SU-DHL-6 (cell line): ENCODE measurements around the gene CDK13.

Source experiments
- H2AFZ ChIP-seq: fragments of 200-600 bp; sonication (generic); 2 replicates; pipeline ENCODE4 v1.6.1; 2014; ENCODE audit warnings: low read depth, mild to moderate bottlenecking, moderate library complexity, mixed read lengths, antibody characterized with exemption, low read length; ENCODE audit not compliant: severe bottlenecking
- H3F3A ChIP-seq: fragments of 200-600 bp; shearing (Covaris generic); 2 replicates; pipeline ENCODE4 v1.6.0; 2016; ENCODE audit warnings: antibody characterized with exemption, mild to moderate bottlenecking; ENCODE audit not compliant: insufficient read depth
- H3K27ac ChIP-seq: fragments of 200-600 bp; sonication (generic); 2 replicates; pipeline ENCODE4 v1.5.1; 2016; ENCODE audit warnings: low read depth, mild to moderate bottlenecking, low read length, moderate library complexity, mixed read lengths
- H3K27me3 ChIP-seq: fragments of 200-600 bp; sonication (generic), shearing (Covaris generic); 2 replicates; pipeline ENCODE4 v1.6.0; 2014; ENCODE audit warnings: mild to moderate bottlenecking, low read length
- H3K36me3 ChIP-seq: fragments of 200-600 bp; sonication (generic); 2 replicates; pipeline ENCODE4 v1.6.1; 2014; ENCODE audit warnings: mild to moderate bottlenecking, low read length, mixed read lengths
- H3K4me2 ChIP-seq: fragments of 300-600, 200-600 bp; shearing (Covaris generic), sonication (generic); 2 replicates; pipeline ENCODE4 v1.6.0; 2014; ENCODE audit warnings: low read length, low read depth, mild to moderate bottlenecking; ENCODE audit not compliant: poor library complexity, severe bottlenecking
- H3K4me3 ChIP-seq: fragments of 200-600 bp; sonication (generic); 2 replicates; pipeline ENCODE4 v1.5.1; 2014; ENCODE audit warnings: antibody characterized with exemption, low read length, mild to moderate bottlenecking, mixed read lengths; ENCODE audit not compliant: insufficient read depth, poor library complexity, severe bottlenecking
- H3K79me2 ChIP-seq: fragments of 200-600 bp; sonication (generic); 2 replicates; pipeline ENCODE4 v1.6.1; 2014; ENCODE audit warnings: mild to moderate bottlenecking, low read length, moderate library complexity; ENCODE audit not compliant: insufficient read depth
- H3K9ac ChIP-seq: fragments of 200-600 bp; sonication (generic); 2 replicates; pipeline ENCODE4 v1.7.0; 2014; ENCODE audit warnings: mild to moderate bottlenecking, low read length
- H3K9me2 ChIP-seq: fragments of 200-600 bp; sonication (generic); replicated peaks from 2 replicates; pipeline ENCODE4 v1.6.1; 2014; ENCODE audit warnings: low read length; ENCODE audit not compliant: insufficient read depth
- H3K9me3 ChIP-seq: fragments of 200-600 bp; sonication (generic); 2 replicates; pipeline ENCODE4 v1.6.1; 2014; ENCODE audit warnings: low read length, mixed read lengths; ENCODE audit not compliant: insufficient read depth
- H4K20me1 ChIP-seq: fragments of 200-600 bp; sonication (generic); 2 replicates; pipeline ENCODE4 v1.6.1; 2014; ENCODE audit warnings: low read depth, mild to moderate bottlenecking, antibody characterized with exemption, low read length, moderate library complexity, mixed read lengths
- CTCF ChIP-seq: fragments of 200-600 bp; sonication (generic); IDR thresholded peaks from one replicate; pipeline ENCODE4 v1.5.1; 2017; ENCODE audit warnings: antibody characterized with exemption, mild to moderate bottlenecking, low read length, moderate library complexity; ENCODE audit not compliant: insufficient read depth, poor library complexity, severe bottlenecking
- EZH2phosphoT487 ChIP-seq: fragments of 200-600 bp; sonication (generic), shearing (Covaris generic); conservative IDR thresholded peaks from 2 replicates; pipeline ENCODE4 v1.6.1; 2018; ENCODE audit warnings: mild to moderate bottlenecking, antibody characterized with exemption, low read length, moderate library complexity, mixed read lengths

Gene CDK13

DNA sequence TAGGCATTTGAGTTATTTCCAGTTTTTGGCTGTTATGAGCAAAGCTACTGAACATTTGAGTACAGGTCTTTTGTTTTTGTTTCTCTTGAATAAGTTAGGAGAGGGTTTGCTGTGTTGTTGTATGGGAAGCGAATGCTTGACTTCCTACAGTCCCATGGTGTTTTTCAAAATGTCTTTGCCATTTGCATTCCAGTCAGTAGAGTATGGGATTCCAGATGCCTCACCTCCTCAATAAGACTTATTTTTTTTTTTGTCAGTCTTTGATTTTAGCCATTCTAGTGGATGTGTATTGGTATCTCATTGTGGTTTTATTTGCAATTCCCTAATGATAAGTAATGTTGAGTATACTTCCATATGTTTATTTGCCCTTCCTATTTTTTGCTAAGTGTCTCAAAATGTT lies 19.4 kb downstream of the CDK13 start:
- H3K9ac ChIP-seq: no peak overlapping the region
- H3K27ac ChIP-seq: no peak overlapping the region
- H3K27me3 ChIP-seq: no peaks in the 10 kb centered on the region
- no peaks in the 10 kb centered on the region for H3K36me3 ChIP-seq
- no peak for TF ChIP-seq CTCF
- no peak for TF ChIP-seq EZH2phosphoT487
- peaks cover 53% of the 10 kb centered on the region for H4K20me1 ChIP-seq
- no peaks in the 10 kb centered on the region for H3K9me2 ChIP-seq
- H3K4me3 ChIP-seq: no peak overlapping the region
- no peak overlapping the region for H2AFZ ChIP-seq
- H3F3A ChIP-seq: peaks cover 12% of the 10 kb centered on the region
- H3K4me2 ChIP-seq: peak overlapping the region; percentile 24
- H3K9me3 ChIP-seq: no peaks in the 10 kb centered on the region
- peaks cover 91% of the 10 kb centered on the region for H3K79me2 ChIP-seq

DNA sequence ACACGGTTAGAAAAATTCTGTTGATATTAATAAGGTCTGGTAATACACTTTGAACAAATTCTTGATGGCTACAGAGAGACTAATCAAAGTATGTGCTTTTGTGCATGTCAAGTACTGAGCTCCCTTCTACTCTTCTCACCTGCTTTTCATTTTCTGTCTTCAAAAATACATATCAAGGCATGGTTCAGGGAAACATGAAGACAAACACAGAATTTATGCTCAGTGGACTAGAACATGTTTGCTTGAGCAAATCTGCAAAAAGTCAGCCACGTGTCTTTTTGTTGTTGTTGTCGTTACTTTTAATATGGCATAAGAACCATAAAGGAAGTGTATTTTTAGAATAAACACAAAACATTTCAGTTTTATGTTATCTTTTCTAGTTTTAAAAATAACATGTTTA lies 21.9 kb downstream of the CDK13 start:
- peak overlapping the region; percentile 51 for H3K4me2 ChIP-seq
- H4K20me1 ChIP-seq: peaks cover 51% of the 10 kb centered on the region
- peak overlapping the region; percentile 7 for H3K4me3 ChIP-seq
- peak overlapping the region; percentile 60 for H3K27ac ChIP-seq
- H3K79me2 ChIP-seq: peaks cover 100% of the 10 kb centered on the region
- no peaks in the 10 kb centered on the region for H3K36me3 ChIP-seq
- H3K27me3 ChIP-seq: no peaks in the 10 kb centered on the region
- no peak overlapping the region for H2AFZ ChIP-seq
- TF ChIP-seq CTCF (no peak), EZH2phosphoT487 (no peak)
- no peaks in the 10 kb centered on the region for H3K9me3 ChIP-seq
- H3F3A ChIP-seq: peaks cover 12% of the 10 kb centered on the region
- no peak overlapping the region for H3K9ac ChIP-seq
- H3K9me2 ChIP-seq: no peaks in the 10 kb centered on the region

GRCh38 chr7:39973801-39974200 lies 23.7 kb downstream of the CDK13 start:
- Histone ChIP-seq H3K4me3 (no peak overlapping the region), H3K27me3 (no peaks in the 10 kb centered on the region), H3K9me3 (no peaks in the 10 kb centered on the region), H3K4me2 (peak overlapping the region; percentile 51), H3K9me2 (no peaks in the 10 kb centered on the region), H3K79me2 (peaks cover 100% of the 10 kb centered on the region), H4K20me1 (peaks cover 39% of the 10 kb centered on the region), H2AFZ (no peak overlapping the region), H3K9ac (no peak overlapping the region), H3K36me3 (no peaks in the 10 kb centered on the region), H3K27ac (peak overlapping the region; percentile 60), H3F3A (peaks cover 12% of the 10 kb centered on the region)
- TF ChIP-seq EZH2phosphoT487 (no peak), CTCF (no peak)
